BE2C (cell line): ENCODE results near the gene C2orf49.

Experiments
- DNase-seq: peaks from one replicate; pipeline ENCODE4 v3.0.0-alpha.2; 2020
- H3K27me3 ChIP-seq: fragments of 250-450 bp; sonication (Bioruptor Pico); 2 replicates; pipeline ENCODE4 v1.5.1; 2020; ENCODE audit warnings: mild to moderate bottlenecking
- H3K36me3 ChIP-seq: fragments of 250-450 bp; sonication (Bioruptor Pico); 2 replicates; pipeline ENCODE4 v1.5.1; 2020; ENCODE audit warnings: mild to moderate bottlenecking
- H3K4me1 ChIP-seq: fragments of 250-450 bp; sonication (Bioruptor Pico); 2 replicates; pipeline ENCODE4 v1.5.1; 2020
- H3K4me3 ChIP-seq: 2 replicates; pipeline ENCODE4 v1.5.1; 2011; ENCODE audit warnings: low read depth, low read length
- H3K9me3 ChIP-seq: fragments of 250-450 bp; sonication (Bioruptor Pico); 2 replicates; pipeline ENCODE4 v1.5.1; 2020
- CTCF ChIP-seq: IDR thresholded peaks from 2 replicates; pipeline ENCODE4 v1.5.1; 2012; ENCODE audit warnings: mild to moderate bottlenecking, low read depth, low read length

The C2orf49 gene

GRCh38 chr2:105336786-105337121 is 586 bp upstream of the C2orf49 start:
- DNase-seq = no peak
- no peak for TF ChIP-seq CTCF
- no peaks in the 10 kb centered on the region for H3K27me3 ChIP-seq

GRCh38 chr2:105338020-105338385 is 663 bp downstream of the C2orf49 start:
- H3K36me3 ChIP-seq = peaks cover 3% of the 10 kb centered on the region
- TF ChIP-seq CTCF = no peak
- peak overlapping the region; percentile 95 for H3K4me3 ChIP-seq

More at GRCh38 chr2:105336786-105337121, 586 bp upstream of the C2orf49 start:
- H3K36me3 ChIP-seq = no peaks in the 10 kb centered on the region; the same call in 1 of the 2 replicates
- no peaks in the 10 kb centered on the region for H3K4me1 ChIP-seq
- no peaks in the 10 kb centered on the region for H3K9me3 ChIP-seq
- peak overlapping the region; percentile 95 for H3K4me3 ChIP-seq

GRCh38 chr2:105339414-105339813 is 2.1 kb downstream of the C2orf49 start:
- no peaks in the 10 kb centered on the region for H3K9me3 ChIP-seq
- TF ChIP-seq CTCF = no peak
- no peak for DNase-seq
- no peak overlapping the region for H3K4me3 ChIP-seq
- H3K4me1 ChIP-seq = no peaks in the 10 kb centered on the region
- H3K36me3 ChIP-seq = peaks cover 5% of the 10 kb centered on the region
- H3K27me3 ChIP-seq = no peaks in the 10 kb centered on the region

More at GRCh38 chr2:105338020-105338385, 663 bp downstream of the C2orf49 start:
- no peaks in the 10 kb centered on the region for H3K9me3 ChIP-seq
- H3K27me3 ChIP-seq = no peaks in the 10 kb centered on the region
- DNase-seq = no peak
- no peaks in the 10 kb centered on the region for H3K4me1 ChIP-seq

DNA sequence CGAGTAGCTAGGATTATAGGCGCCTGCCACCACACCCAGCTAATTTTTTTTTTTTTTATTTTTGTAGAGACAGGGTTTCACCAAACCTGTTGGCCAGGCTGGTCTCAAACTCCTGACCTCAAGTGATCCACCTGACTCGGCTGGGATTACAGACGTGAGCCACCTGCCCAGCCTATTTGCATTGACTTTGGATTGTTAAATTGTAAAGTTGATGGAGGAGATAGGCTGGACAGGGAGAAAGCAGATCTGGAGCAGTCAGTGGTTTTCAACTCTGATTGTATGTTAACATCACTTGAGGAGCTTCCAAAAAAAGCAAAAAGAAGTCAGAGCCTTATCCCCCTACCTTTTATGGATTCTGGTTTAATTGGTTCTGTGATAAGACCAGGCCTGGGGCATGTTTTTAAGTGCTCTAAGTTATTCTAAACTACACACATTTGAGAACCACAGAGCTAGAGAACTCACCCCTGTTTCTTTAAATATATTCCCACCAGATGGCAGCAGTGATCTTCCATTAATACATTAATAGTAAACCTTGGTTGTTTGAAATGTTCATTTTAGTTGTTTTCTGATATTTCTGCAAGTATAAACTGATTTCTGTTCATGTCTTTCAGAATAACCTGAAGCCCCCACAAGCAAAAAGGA is 7.5 kb downstream of the C2orf49 start:
- Histone ChIP-seq H3K27me3 (no peaks in the 10 kb centered on the region), H3K36me3 (peaks cover 17% of the 10 kb centered on the region)
- DNase-seq = no peak

GRCh38 chr2:105357122-105357521 is 19.8 kb downstream of the C2orf49 start:
- no peaks in the 10 kb centered on the region for H3K4me1 ChIP-seq

More for the DNA sequence above, 7.5 kb downstream of the C2orf49 start:
- no peaks in the 10 kb centered on the region for H3K9me3 ChIP-seq
- H3K4me1 ChIP-seq = no peaks in the 10 kb centered on the region
- no peak overlapping the region for H3K4me3 ChIP-seq
- peak; percentile 25; the same call in 1 of the 2 replicates for TF ChIP-seq CTCF

More at GRCh38 chr2:105357122-105357521, 19.8 kb downstream of the C2orf49 start:
- no peaks in the 10 kb centered on the region for H3K27me3 ChIP-seq
- TF ChIP-seq CTCF = no peak
- H3K4me3 ChIP-seq = no peak overlapping the region
- DNase-seq = no peak
- H3K9me3 ChIP-seq = no peaks in the 10 kb centered on the region
- peaks cover 12% of the 10 kb centered on the region for H3K36me3 ChIP-seq
